ENCODE measurements around the gene XXYLT1. TPM values are rescaled to one million over a fixed set of nuclear protein-coding genes. Genes with fewer than 3 reads are reported as not detected.

Gene XXYLT1
- total RNA-seq, 1 donor from 2014 or later: 41.1 TPM

DNA sequence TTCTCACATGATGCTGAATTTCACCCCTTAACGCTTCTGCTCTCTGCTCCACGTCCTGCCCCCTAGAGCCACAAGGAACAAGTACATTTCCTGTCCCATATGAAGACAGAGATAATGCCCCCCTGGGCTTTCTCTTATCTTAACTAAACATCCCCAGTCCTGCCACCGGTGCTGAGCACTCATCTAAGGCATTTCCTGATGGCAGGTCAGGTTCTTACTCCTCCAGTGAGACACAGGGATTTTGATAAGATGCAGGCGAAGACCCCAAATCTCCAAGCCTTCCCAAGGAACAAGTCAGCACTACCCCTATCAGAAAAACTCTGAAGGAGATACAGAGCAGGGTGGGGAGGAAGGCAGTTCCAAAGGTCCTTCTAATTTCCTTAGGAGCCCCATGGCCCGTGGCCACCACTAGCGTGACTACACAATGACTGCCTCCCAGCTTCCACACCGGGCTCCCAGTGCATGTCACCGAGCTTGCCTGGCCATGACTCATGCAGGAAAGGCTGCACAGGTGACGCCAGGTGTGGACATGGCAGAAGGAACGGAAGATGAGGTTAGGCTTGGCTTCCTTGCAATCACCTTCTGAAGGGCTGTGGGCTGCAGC, 152.9 kb downstream of the XXYLT1 start:
- DNase-seq (ENCODE audit: low read depth, low spot score): no peak
- Mint-ChIP-seq H3K9me3 (no peaks in the 10 kb centered on the region), H3K27me3 (ENCODE audit: low read depth) (no peaks in the 10 kb centered on the region)

DNA sequence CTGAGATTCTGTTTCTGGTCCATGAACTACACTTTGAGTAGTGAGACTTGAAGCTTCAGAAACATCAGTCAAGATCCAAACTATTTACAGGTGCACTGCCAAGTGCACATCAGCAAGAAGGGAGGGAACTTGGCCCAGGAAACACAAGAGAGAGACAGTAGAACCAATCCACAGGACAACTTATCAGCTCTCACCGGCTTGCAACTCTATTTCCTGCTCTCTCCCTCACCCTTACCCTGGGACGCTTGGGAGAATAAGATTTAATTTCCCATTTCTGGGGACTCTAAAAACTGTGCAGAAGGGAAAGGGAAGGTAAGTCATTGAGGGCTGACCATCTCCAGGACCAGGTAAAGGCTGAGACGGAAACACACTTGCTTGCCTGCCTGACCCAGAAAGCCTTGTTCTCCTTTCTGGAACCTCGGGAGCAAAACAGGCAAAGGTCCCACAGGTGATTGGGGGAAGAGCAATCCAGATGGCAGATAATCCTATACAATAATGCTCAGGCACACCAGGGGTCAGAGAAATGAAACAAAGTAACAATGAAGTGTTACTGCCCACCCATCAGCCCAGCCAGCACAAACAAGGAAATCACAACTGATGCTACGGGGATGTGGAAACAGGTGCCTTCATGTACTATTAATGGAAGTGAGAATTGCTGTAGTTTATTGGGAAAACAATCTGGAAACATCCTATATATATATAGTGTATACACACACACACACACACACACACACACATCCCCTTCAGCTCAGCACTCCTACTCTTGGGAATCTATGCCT, 154.4 kb downstream of the XXYLT1 start:
- no peaks in the 10 kb centered on the region for H3K9me3 Mint-ChIP-seq
- no peaks in the 10 kb centered on the region for H3K36me3 Mint-ChIP-seq (ENCODE audit: low read depth)
- H3K27me3 Mint-ChIP-seq (ENCODE audit: low read depth): no peaks in the 10 kb centered on the region
- no peak for DNase-seq (ENCODE audit: low read depth, low spot score)
- H3K4me1 Mint-ChIP-seq: peaks cover 26% of the 10 kb centered on the region
- H3K27ac Mint-ChIP-seq (ENCODE audit: unreplicated experiment): no peak overlapping the region
- no peak overlapping the region for H3K4me3 Mint-ChIP-seq
- TF ChIP-seq, protein P1, sequence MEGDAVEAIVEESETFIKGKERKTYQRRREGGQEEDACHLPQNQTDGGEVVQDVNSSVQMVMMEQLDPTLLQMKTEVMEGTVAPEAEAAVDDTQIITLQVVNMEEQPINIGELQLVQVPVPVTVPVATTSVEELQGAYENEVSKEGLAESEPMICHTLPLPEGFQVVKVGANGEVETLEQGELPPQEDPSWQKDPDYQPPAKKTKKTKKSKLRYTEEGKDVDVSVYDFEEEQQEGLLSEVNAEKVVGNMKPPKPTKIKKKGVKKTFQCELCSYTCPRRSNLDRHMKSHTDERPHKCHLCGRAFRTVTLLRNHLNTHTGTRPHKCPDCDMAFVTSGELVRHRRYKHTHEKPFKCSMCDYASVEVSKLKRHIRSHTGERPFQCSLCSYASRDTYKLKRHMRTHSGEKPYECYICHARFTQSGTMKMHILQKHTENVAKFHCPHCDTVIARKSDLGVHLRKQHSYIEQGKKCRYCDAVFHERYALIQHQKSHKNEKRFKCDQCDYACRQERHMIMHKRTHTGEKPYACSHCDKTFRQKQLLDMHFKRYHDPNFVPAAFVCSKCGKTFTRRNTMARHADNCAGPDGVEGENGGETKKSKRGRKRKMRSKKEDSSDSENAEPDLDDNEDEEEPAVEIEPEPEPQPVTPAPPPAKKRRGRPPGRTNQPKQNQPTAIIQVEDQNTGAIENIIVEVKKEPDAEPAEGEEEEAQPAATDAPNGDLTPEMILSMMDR (conservative IDR thresholded peaks at IDR 0.05): no peak

More for the DNA sequence above, 152.9 kb downstream of the XXYLT1 start:
- Mint-ChIP-seq H3K36me3 (ENCODE audit: low read depth) (no peaks in the 10 kb centered on the region), H3K4me1 (peaks cover 26% of the 10 kb centered on the region), H3K27ac (ENCODE audit: unreplicated experiment) (no peak overlapping the region), H3K4me3 (no peak overlapping the region)
- TF ChIP-seq, protein P1 (conservative IDR thresholded peaks at IDR 0.05): peak; percentile 28

DNA sequence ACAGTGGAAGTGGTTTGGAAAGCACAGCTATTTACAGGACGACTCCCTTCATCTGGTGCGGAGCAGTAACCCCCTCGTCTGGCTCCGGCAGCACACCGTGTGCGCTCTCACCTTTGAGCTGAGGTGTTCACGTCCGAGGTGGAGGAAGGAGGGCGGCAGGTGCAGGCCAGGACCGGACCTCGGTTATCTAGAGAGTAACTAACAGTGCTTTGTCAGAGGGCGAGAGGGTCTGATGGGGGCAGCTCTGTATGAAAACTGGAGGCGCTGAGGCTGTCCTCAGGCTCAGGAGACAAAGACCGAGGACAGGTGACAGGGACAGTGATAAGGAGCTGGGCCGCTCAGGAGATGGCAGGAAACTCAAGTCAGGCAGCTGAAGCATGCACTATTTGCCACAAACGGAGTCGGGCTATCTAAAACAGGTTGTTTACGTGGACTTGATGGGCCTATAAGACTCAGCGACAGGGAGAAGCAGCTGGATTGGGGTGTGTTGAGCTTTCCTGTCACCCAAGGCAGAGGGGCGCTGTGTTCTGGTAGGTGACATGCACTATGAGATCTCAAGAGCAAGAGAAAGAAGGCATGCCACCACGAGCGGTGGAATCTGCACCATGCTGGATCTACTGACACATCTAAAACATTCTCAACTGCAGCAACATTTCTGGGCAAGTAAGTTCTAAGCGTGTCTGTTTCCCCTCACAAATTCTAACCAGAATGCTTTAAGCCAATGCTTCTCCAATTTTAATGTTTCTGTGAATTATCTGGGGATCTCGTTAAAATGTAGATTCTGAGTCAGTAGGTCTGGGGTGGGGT, 155.2 kb downstream of the XXYLT1 start:
- Mint-ChIP-seq H3K4me3 (no peak overlapping the region), H3K4me1 (peaks cover 26% of the 10 kb centered on the region), H3K36me3 (ENCODE audit: low read depth) (no peaks in the 10 kb centered on the region), H3K27me3 (ENCODE audit: low read depth) (no peaks in the 10 kb centered on the region), H3K9me3 (no peaks in the 10 kb centered on the region), H3K27ac (ENCODE audit: unreplicated experiment) (peak overlapping the region; percentile 65)
- TF ChIP-seq, protein P1 (conservative IDR thresholded peaks at IDR 0.05): no peak
- no peak for DNase-seq (ENCODE audit: low read depth, low spot score)

DNA sequence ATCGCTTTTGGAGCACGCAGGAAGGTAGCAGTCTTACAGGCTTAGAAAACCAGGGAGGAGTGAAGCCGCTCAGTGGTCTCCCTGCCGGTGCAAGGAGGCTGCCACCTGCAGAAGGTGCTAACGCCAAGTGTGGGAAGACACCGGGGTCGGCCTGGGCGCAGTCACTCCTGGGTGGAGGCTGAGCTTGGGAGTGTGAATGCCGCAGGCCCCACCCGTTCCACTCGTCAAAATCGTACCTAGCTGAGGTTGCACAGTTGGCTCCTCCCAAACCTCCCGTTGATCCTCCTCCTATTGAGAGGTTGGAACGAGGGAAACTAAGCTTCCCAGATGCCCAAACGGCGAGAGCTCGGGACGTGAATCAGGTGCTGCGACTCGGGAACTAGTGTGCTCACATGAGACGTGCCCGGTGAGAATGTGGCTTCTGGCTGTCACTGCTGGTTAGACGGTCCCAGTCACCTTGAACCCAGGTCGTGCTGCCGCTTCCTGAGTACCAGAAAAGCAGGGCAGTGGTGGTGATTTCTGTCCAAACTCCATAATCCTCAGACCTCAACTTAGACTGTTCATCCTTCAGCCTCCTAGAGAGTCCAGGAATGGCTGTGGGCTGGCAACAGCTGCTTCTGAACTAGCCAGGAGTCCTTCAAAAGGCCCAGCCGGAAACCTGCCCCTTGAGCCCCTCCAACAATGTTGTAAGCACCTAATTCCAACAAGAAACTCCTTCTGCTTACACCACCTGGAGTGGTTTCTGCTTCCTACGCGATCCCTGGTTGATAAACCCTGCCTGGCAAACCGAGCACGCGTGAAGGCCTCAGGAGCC, 156.0 kb downstream of the XXYLT1 start:
- H3K27ac Mint-ChIP-seq (ENCODE audit: unreplicated experiment): no peak overlapping the region
- peaks cover 25% of the 10 kb centered on the region for H3K4me1 Mint-ChIP-seq
- H3K9me3 Mint-ChIP-seq: no peaks in the 10 kb centered on the region
- no peaks in the 10 kb centered on the region for H3K36me3 Mint-ChIP-seq (ENCODE audit: low read depth)
- DNase-seq (ENCODE audit: low read depth, low spot score): no peak
- TF ChIP-seq, protein P1 (conservative IDR thresholded peaks at IDR 0.05): no peak
- H3K27me3 Mint-ChIP-seq (ENCODE audit: low read depth): no peaks in the 10 kb centered on the region
- no peak overlapping the region for H3K4me3 Mint-ChIP-seq
